Measurements from ENCODE around the gene CPZ.
"Not testable (repeated sequence)": the region's sequence is repeated elsewhere in the genome, so short reads cannot be mapped to it uniquely, and the experiment has no call there.

Gene CPZ

DNA sequence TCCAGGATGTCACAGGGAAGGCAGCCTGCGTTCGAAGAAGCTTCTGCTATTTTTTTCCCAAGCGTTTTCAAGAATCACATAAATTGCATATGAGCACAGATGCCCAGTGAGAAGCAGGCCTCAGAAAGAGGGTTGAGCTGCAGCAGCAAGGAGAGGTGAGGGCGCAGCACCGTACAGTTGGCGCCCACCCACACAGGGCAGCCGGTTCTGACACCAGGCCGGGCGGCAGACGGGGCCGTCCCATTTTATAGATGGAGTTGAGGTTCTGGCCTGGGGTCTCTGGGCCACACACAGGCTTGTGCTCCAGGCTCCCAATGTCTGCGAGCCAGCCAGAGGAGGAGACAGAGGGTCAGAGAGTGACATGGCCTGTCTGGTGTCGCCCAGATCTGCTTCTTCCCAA is 22.8 kb downstream of the CPZ start:
- TF ChIP-seq JUND (IDR thresholded peaks at IDR 0.05; ENCODE audit: low read depth): no peak
- no peak for DNase-seq (ENCODE audit: low read depth in 1 of 2, low spot score in 1 of 2)
- in situ Hi-C loops (cut with HindIII; ENCODE audit: low pct_unique_long_range_greater_than_20kb, low sequenced_read_pairs): no loop called here

GRCh38 chr4:8615921-8616787 is 23.6 kb downstream of the CPZ start:
- DNase-seq (ENCODE audit: low read depth in 1 of 2, low spot score in 1 of 2): no peak
- in situ Hi-C loops (cut with HindIII; ENCODE audit: low pct_unique_long_range_greater_than_20kb, low sequenced_read_pairs): no loop called here
- TF ChIP-seq JUND (IDR thresholded peaks at IDR 0.05; ENCODE audit: low read depth): no peak

GRCh38 chr4:8616831-8617230 is 24.3 kb downstream of the CPZ start:
- in situ Hi-C loops (cut with HindIII; ENCODE audit: low pct_unique_long_range_greater_than_20kb, low sequenced_read_pairs): no loop called here
- DNase-seq (ENCODE audit: low read depth in 1 of 2, low spot score in 1 of 2): no peak
- TF ChIP-seq JUND (IDR thresholded peaks at IDR 0.05; ENCODE audit: low read depth): no peak

- DNase-seq (ENCODE audit: low read depth in 1 of 2, low spot score in 1 of 2): no peak
- TF ChIP-seq JUND (IDR thresholded peaks at IDR 0.05; ENCODE audit: low read depth): no peak
- in situ Hi-C loops (cut with HindIII; ENCODE audit: low pct_unique_long_range_greater_than_20kb, low sequenced_read_pairs): no loop called here
Measured at GRCh38 chr4:8617486-8618040, 25.0 kb downstream of the CPZ start.

DNA sequence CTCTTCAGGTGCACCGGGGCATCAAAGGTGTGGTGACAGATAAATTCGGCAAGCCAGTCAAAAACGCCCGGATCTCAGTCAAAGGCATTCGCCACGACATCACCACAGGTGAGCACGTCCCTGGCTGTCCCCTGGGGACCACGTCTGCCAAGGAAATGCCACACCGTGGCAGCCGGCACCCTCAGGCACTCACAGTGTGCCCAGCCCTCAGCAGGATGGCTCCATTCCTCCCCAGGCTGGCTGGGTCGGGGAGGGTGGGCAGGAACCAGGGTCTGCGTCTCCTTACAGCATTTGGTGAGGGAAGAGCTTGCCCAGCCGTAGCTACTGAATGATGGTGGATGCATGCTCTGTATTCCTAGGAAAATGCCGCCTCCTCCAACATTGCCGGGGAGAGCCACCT is 25.9 kb downstream of the CPZ start:
- in situ Hi-C loops (cut with HindIII; ENCODE audit: low pct_unique_long_range_greater_than_20kb, low sequenced_read_pairs): no loop called here
- TF ChIP-seq JUND (IDR thresholded peaks at IDR 0.05; ENCODE audit: low read depth): no peak
- no peak for DNase-seq (ENCODE audit: low read depth in 1 of 2, low spot score in 1 of 2)

- in situ Hi-C loops (cut with HindIII; ENCODE audit: low pct_unique_long_range_greater_than_20kb, low sequenced_read_pairs): no loop called here
- DNase-seq (ENCODE audit: low read depth in 1 of 2, low spot score in 1 of 2): no peak
- no peak for TF ChIP-seq JUND (IDR thresholded peaks at IDR 0.05; ENCODE audit: low read depth)
Measured at GRCh38 chr4:8618961-8619720, 26.6 kb downstream of the CPZ start.

DNA sequence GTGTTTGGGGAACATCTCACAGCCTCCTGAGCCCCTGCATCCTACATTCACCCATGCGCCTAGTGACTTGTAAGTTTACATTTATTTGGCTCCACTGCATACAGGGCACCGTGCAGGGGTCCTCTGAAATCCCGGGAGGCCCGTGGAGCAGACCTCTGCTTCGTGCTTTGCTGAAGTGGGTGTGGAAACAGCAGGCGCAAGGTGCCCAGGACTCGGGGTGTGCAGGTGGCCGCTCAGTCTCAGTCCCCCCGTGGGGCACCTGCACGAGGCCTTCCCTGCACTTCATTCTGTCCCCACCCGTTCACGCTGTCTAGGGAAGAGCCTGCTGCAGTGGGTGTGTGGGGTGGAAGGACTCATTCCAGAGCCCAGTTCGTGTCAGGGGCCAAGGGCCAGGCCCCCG is 28.6 kb downstream of the CPZ start:
- in situ Hi-C loops (cut with HindIII; ENCODE audit: low pct_unique_long_range_greater_than_20kb, low sequenced_read_pairs); DNase-seq (ENCODE audit: low read depth in 1 of 2, low spot score in 1 of 2): not testable (repeated sequence)

DNA sequence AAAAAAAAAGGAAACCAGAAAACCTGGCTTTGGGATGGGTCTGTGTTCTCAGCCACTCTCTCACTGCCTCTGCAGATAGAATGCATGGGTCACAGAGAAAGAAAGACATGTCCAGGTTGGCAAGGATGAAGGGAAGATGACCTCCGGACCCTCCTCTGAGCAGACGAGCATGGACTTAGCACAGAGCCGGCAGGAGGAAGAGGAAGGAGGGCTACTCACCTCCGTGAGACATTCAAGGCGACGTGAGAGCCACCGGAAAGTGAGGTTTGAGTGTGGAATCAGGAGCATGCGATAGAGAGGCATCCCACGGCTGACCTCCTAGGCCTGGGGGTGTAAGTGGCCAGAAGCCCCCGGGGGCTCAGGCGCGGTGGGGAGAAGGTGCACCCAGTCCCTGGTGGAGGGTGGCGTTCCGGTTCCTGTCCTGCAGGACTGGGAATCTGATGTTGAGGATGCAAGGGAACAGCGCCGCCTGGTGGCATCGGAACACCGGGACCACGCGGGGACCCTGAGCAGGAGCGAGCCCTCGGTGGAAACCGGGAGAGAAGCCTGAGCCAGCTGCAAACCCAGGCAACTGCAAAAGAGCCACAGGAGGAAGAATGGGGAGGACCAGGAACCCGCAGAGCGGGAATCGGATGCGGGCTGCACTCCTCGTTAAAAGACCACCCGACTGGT is 32.2 kb downstream of the CPZ start:
- in situ Hi-C loops (cut with HindIII; ENCODE audit: low pct_unique_long_range_greater_than_20kb, low sequenced_read_pairs); DNase-seq (ENCODE audit: low read depth in 1 of 2, low spot score in 1 of 2): not testable (repeated sequence)

GRCh38 chr4:8630240-8630905 is 37.8 kb downstream of the CPZ start:
- DNase-seq (ENCODE audit: low read depth in 1 of 2, low spot score in 1 of 2); in situ Hi-C loops (cut with HindIII; ENCODE audit: low pct_unique_long_range_greater_than_20kb, low sequenced_read_pairs): not testable (repeated sequence)

- in situ Hi-C loops (cut with HindIII; ENCODE audit: low pct_unique_long_range_greater_than_20kb, low sequenced_read_pairs); DNase-seq (ENCODE audit: low read depth in 1 of 2, low spot score in 1 of 2): not testable (repeated sequence)
Measured at GRCh38 chr4:8631896-8632295, 39.3 kb downstream of the CPZ start.

DNA sequence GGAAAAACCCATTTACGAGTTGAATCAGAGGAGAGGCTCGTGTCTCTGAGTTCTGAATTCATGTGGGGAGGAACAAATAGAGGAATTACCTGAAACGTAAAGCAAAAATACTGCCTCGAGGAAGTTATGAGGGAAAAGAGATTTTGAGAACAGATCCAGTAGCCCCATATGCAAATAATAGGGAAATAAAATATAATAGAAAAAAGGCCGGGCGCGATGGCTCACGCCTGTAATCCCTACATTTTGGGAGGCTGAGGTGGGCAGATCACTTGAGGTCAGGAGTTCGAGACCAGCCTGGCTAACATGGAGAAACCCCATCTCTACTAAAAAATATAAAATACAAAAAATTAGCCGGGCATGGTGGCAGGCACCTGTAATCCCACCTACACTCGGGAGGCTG is 42.2 kb downstream of the CPZ start:
- in situ Hi-C loops (cut with HindIII; ENCODE audit: low pct_unique_long_range_greater_than_20kb, low sequenced_read_pairs); DNase-seq (ENCODE audit: low read depth in 1 of 2, low spot score in 1 of 2): not testable (repeated sequence)

DNA sequence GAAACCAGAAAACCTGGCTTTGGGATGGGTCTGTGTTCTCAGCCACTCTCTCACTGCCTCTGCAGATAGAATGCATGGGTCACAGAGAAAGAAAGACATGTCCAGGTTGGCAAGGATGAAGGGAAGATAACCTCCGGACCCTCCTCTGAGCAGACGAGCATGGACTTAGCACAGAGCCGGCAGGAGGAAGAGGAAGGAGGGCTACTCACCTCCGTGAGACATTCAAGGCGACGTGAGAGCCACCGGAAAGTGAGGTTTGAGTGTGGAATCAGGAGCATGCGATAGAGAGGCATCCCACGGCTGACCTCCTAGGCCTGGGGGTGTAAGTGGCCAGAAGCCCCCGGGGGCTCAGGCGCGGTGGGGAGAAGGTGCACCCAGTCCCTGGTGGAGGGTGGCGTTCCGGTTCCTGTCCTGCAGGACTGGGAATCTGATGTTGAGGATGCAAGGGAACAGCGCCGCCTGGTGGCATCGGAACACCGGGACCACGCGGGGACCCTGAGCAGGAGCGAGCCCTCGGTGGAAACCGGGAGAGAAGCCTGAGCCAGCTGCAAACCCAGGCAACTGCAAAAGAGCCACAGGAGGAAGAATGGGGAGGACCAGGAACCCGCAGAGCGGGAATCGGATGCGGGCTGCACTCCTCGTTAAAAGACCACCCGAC is 43.5 kb downstream of the CPZ start:
- not testable (repeated sequence) for DNase-seq (ENCODE audit: low read depth in 1 of 2, low spot score in 1 of 2)

More for the DNA sequence above, 43.5 kb downstream of the CPZ start:
- in situ Hi-C loops (cut with HindIII; ENCODE audit: low pct_unique_long_range_greater_than_20kb, low sequenced_read_pairs): not testable (repeated sequence)
